Activated CD8-positive, alpha-beta memory T cell treated with anti-CD3 and anti-CD28 coated beads, Interleukin-2, amount 50 U/mL, for 1 hour (primary cell): ENCODE measurements around the gene KMO.

Experiments
- DNase-seq: peaks from one replicate; pipeline ENCODE4 v3.0.0-alpha.2; 2020; ENCODE audit errors: extremely low read depth

The KMO gene

DNA sequence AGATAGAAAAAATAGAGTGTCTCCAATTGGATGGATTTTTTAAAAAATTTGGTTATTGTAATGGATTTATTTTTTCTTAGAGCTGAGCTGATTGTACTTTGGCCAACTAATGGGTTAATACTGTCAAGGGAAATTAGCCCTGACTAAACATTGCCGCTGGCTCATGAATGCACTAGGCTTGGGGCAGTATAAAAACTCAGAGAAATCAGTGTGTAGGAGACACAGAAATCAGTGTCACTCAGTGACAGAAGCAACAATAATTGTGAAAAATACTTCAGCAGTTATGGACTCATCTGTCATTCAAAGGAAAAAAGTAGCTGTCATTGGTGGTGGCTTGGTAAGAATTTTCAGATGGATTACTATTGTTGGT, at the start of gene KMO:
KMO (plus strand) TSS at position 217 of the 370 bp plus-strand sequence; CDS start at position 284, 67 bp downstream.
- DNase-seq: no peak

GRCh38 chr1:241482761-241483250, 49.4 kb upstream of the KMO start:
- DNase-seq: no peak

GRCh38 chr1:241485145-241485544, 47.0 kb upstream of the KMO start:
- DNase-seq: no peak

GRCh38 chr1:241485554-241485992, 46.6 kb upstream of the KMO start:
- no peak for DNase-seq

DNA sequence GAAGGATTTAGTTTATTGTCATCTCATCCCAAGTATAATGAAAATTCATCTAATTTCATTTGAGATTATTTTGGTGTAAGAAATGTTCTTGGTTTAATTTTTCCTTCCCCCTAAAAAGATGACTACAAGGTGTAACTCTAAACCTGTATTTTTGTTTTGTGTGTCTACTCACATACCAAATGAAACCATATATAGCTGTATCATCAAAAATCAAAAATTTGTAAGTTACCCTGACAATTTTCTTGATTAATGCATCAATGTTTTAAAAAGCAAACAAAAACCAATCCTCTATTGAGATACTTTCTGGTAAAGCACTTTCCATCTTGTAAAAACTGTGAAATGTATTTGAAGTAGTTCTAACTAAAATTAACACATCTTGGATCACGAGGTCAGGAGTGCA, 43.4 kb upstream of the KMO start:
- no peak for DNase-seq

DNA sequence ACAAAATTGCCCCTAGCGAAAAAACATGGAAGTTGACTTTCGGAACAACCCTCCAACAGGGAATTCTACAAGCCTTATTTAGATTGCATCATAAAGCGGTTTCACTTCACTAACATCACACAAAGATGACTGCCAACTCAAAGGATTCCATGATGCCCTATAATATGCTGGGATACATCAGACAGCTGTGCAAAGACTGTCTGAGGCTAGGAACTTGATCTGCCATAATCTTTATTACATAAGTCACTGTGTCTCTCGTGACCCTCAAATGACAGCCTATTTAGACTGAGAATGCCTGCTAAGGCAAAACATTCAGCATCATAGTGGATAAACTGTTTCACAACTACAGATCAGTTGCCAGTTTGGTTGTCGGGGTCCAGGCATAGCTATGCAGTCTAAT, 36.4 kb upstream of the KMO start:
- no peak for DNase-seq

GRCh38 chr1:241499910-241500309, 32.3 kb upstream of the KMO start:
- no peak for DNase-seq

DNA sequence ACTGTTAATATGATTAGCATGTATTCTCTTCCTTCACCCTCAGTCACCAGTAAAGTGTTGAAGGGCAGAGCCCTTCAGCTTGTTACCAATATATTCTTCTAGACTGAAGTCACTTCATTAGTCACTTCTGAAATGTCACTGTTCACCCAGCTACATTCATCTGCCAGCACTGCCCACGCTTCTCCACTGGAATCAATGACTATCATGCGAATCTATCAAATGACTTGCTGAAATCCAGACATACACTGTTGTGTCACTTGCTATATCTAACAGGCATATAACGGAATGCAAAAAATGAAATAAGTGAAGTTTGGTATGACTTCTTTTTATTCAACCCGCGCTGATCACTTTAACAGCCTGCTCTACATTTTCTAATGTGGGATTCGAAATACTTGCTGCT, 28.7 kb upstream of the KMO start:
- no peak for DNase-seq

DNA sequence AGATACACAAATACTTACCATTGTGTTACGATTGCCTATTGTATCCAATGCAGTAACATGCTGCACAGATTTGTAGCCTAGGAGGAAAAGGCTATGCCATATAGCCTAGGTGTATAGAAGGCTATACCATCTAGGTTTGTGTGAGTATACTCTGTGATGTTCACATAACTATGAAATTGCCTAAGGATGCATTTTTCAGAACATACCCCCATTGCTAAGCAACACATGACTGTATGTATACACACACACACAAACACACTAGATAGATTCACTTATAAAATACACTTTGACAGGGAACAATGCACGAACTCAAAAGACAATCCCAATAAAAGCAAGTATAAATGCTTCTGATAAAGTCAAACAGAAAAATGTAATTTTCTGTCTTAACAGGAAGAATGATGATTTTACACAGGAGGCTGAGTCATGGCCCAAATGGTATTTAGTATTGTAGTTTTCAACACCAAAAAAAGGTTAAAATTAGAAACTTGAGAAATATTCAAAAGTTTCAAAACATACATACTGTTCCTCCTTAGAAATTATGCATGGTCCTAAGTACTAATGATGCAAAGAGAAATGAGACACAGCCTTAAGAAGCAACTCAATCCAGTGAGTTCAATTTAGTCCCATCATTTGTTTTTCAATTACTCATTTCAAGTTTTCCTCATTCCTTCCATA, 24.9 kb upstream of the KMO start:
- DNase-seq: no peak

GRCh38 chr1:241513378-241513777, 18.8 kb upstream of the KMO start:
- no peak for DNase-seq

GRCh38 chr1:241518476-241519307, 13.5 kb upstream of the KMO start:
- DNase-seq: no peak

GRCh38 chr1:241519308-241520079, 12.7 kb upstream of the KMO start, which contains the start of gene FH:
Gene FH, minus strand, starts transcription at chr1:241519755. Its CDS starts 33 bp downstream, at chr1:241519722.
- peak; percentile 83 for DNase-seq

- no peak for DNase-seq
These were observed 12.1 kb upstream of the KMO start for GRCh38 chr1:241520080-241520465.

DNA sequence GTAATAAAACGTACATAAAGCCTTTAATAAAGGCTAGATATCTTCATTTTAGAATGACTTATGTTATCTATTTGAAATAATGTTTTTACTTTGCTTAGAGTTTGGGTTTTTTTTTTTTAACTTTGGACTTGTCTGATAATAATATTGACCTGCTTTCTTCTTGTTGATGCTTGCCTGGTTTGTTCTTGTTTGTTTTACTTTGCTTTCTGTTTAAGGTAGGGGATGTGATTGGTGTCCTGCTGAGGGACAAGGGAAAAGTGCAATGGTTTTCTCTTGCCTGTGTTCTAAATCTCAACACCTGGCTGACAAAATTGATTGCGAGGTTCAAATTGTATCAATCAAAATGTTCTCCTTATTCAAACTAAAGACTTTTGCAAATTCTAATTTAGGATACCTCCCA, 10.5 kb upstream of the KMO start:
- no peak for DNase-seq

DNA sequence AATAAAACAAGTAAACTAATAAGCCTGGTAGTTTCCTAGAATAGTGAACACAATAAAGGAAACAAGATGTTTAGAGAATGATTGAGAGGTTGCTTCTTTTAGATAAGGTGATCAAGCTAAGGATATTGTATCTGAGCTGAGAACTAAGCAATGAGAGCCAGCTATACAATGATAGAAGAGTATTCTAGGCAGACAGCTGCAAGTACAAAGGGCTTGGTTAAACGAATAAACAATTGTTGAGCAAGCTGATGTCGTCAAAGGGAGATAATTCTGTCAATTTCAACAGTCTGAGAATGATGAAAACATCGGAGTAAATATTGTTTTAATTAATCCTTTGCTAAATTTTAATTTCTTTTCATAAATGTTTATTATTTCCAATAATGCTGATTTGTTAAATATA, 7.2 kb upstream of the KMO start:
- no peak for DNase-seq

DNA sequence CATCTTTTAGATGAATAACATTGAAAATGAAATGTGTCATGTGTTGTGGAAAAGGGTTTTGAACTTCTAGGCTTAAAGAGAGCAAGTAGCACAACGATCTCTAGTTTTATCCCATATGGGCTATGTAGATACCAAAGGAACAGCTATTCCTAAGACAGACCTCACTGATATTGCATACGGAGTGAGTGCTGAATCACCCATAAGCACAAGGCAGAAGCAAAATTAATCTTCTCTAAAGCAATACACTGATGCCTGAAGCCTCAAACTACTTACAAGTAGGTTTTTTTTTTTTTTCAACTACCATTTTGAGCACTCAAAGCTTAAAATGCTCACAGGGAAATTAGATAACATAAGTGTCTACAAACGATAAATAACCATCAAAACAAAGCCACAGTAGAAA, 5.0 kb upstream of the KMO start:
- no peak for DNase-seq

GRCh38 chr1:241531195-241532161, 700 bp upstream of the KMO start:
- no peak for DNase-seq

DNA sequence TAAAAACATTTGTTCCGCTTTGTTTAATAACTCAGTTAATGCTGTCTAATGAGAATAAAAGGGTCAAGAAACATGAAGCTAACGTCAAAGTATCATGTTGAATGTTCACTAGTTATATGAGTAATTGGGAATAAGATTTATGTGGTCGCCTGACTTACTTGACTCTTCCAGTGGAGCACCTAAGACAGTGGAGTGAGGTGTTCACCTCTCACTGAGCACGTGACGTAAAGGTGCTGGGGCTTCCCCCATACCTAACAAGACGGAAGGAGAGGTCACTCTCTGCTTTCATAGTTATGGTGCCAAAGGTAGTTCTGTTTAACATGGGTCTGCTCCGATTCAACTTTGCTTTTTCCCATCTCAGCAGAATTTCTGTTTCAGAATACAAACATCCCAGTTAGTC, 686 bp downstream of the KMO start:
- DNase-seq: no peak

DNA sequence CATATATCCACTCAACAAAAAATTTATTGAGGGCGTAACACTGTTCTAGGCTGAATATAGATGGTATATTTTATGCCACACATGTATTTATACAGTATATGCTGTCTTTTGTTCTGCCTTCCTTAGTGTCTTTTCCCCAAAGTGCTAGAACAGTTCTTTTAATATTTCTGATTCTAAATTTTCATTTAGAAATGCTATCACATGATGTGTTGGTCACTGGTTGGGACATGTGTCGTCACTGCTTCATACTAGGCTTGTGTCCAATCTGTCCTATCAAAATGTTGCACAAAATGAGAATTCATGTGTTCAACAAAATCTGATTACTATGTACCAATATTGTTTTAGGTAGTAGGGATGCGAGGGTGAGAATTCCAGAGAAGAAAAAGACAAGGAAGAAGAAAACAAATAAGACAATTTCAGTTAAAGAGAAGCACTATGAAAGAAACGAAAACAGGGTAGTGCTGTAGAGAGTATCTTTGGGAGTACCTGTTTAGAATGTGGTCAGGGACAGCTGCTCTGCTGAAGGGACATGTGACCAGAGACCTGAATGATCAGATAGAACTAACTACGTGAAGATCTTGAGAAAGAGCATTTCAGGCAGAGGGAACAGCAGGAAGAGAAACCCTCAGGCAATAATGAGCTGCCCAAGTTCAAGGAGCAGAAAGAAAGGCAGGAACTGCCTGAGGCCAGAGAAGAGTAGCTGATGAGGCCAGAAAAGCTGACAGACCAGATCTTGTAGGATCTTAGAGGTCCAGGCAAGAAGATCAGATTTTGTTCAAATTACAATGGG, 1.3 kb downstream of the KMO start:
- no peak for DNase-seq

DNA sequence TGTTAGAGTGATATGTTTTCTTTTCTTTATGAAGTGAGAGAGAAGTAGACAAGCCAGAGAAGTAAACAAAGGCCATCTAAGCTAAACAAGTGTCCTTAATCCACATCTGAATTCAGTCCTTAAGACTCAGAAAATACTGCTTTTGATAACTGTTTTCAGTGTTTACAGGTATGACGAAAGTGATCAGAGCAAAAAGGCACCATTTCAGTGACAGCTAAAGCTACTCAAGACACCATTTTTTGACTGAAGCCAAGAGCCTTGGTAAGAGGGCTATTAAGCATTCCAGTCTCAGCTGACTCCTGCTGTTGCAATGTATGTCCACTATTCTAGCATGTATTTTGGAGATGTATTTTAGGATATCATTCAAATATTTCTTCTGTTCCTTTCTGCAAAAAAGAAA, 4.1 kb downstream of the KMO start:
- no peak for DNase-seq
